NB4 (cell line): ENCODE data around the gene SLC39A12.

ENCODE experiments used
- CTCF ChIP-seq: IDR thresholded peaks from one replicate; pipeline ENCODE4 v1.5.1; 2012; ENCODE audit warnings: low read depth, low read length
- POLR2A ChIP-seq: IDR thresholded peaks from 2 replicates; pipeline ENCODE4 v1.6.1; 2011; ENCODE audit warnings: mild to moderate bottlenecking; ENCODE audit not compliant: insufficient read length; ENCODE audit errors: extremely low read depth

- TF ChIP-seq CTCF: no peak
- no peak for TF ChIP-seq POLR2A
Observed at GRCh38 chr10:17905491-17905890, 46.2 kb upstream of the SLC39A12 start.
